MM.1S (cell line): Measurements from ENCODE around the gene FCGR1A.
"Not testable (repeated sequence)": the region's sequence is repeated elsewhere in the genome, so short reads cannot be mapped to it uniquely, and the experiment has no call there.

Experiments
- DNase-seq: peaks from one replicate; pipeline ENCODE4 v3.0.0-alpha.2; 2015
- H2AFZ ChIP-seq: fragments of 300-600 bp; sonication (generic); 2 replicates; pipeline ENCODE4 v1.6.0; 2016; ENCODE audit warnings: antibody characterized with exemption, low read length
- H3F3A ChIP-seq: fragments of 300-600 bp; sonication (generic); 2 replicates; pipeline ENCODE4 v1.6.1; 2016; ENCODE audit warnings: mild to moderate bottlenecking, antibody characterized with exemption, low read length, moderate library complexity, mixed read lengths; ENCODE audit not compliant: insufficient read depth
- H3K27ac ChIP-seq: fragments of 300-600 bp; sonication (generic); 2 replicates; pipeline ENCODE4 v1.5.1; 2016; ENCODE audit warnings: mild to moderate bottlenecking, low read length
- H3K27me3 ChIP-seq: fragments of 300-600 bp; sonication (generic); replicated peaks from 2 replicates; pipeline ENCODE4 v1.6.0; 2016; ENCODE audit warnings: low read length; ENCODE audit not compliant: insufficient read depth
- H3K36me3 ChIP-seq: fragments of 300-600 bp; sonication (generic); replicated peaks from 2 replicates; pipeline ENCODE4 v1.6.1; 2016; ENCODE audit warnings: mild to moderate bottlenecking, low read length, mixed read lengths; ENCODE audit not compliant: insufficient read depth
- H3K4me1 ChIP-seq: fragments of 300-600 bp; sonication (generic); 2 replicates; pipeline ENCODE4 v1.6.1; 2016; ENCODE audit warnings: low read length, mixed read lengths
- H3K4me2 ChIP-seq: fragments of 300-600 bp; sonication (generic); 2 replicates; pipeline ENCODE4 v1.6.0; 2016; ENCODE audit warnings: low read depth, low read length
- H3K4me3 ChIP-seq: fragments of 300-600 bp; sonication (generic); 2 replicates; pipeline ENCODE4 v1.5.1; 2016; ENCODE audit warnings: low read length, mixed read lengths
- H3K79me2 ChIP-seq: fragments of 300-600 bp; sonication (generic); 2 replicates; pipeline ENCODE4 v1.6.1; 2016; ENCODE audit warnings: mixed run types, low read length, mixed read lengths
- H3K9ac ChIP-seq: fragments of 300-600 bp; sonication (generic); 2 replicates; pipeline ENCODE4 v1.6.1; 2016; ENCODE audit warnings: low read length, mixed read lengths
- H3K9me2 ChIP-seq: fragments of 300-600 bp; sonication (generic); replicated peaks from 2 replicates; pipeline ENCODE4 v1.6.1; 2016; ENCODE audit warnings: mild to moderate bottlenecking, low read length, mixed read lengths; ENCODE audit not compliant: insufficient read depth
- H3K9me3 ChIP-seq: fragments of 300-600 bp; sonication (generic); replicated peaks from 2 replicates; pipeline ENCODE4 v1.6.1; 2016; ENCODE audit warnings: mild to moderate bottlenecking, low read length, mixed read lengths; ENCODE audit not compliant: insufficient read depth
- H4K20me1 ChIP-seq: fragments of 300-600 bp; sonication (generic); 2 replicates; pipeline ENCODE4 v1.6.1; 2016; ENCODE audit warnings: mild to moderate bottlenecking, low read length, moderate library complexity, mixed read lengths; ENCODE audit not compliant: insufficient read depth

Gene FCGR1A

GRCh38 chr1:149747359-149748143 is 34.9 kb upstream of the FCGR1A start:
- DNase-seq, H3K27ac ChIP-seq, H3K4me1 ChIP-seq, H3K4me3 ChIP-seq, H3F3A ChIP-seq, H3K9ac ChIP-seq, H3K4me2 ChIP-seq, H3K36me3 ChIP-seq, H3K9me3 ChIP-seq, H3K9me2 ChIP-seq, H3K79me2 ChIP-seq, H2AFZ ChIP-seq, H3K27me3 ChIP-seq, H4K20me1 ChIP-seq: not testable (repeated sequence)

GRCh38 chr1:149748144-149748500 is 34.4 kb upstream of the FCGR1A start:
- not testable (repeated sequence) for H4K20me1 ChIP-seq, H3K4me1 ChIP-seq, H3K4me2 ChIP-seq, H3K79me2 ChIP-seq, H2AFZ ChIP-seq, H3K27ac ChIP-seq, H3K9me3 ChIP-seq, H3K27me3 ChIP-seq, H3K9me2 ChIP-seq, H3K9ac ChIP-seq, H3F3A ChIP-seq, H3K4me3 ChIP-seq, DNase-seq, H3K36me3 ChIP-seq

DNA sequence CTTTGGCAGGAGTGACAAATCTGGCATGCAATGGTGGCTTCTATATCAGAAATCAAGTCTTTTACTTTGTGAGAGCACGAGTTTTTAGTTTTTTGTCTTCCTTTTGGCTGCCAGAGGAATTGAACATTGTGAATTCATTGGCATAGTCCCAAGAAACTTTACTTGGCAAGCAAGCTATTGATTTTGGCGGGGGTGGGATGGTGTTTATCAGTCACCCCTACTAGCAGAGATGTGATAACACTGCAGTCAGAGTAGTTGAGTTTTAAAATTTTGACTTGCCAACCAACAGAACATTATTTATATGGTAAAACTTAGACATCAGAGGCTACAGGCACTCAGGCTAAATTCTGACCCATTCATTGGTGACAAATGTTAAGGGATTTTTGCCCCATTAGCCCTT is 31.9 kb upstream of the FCGR1A start:
- H3K36me3 ChIP-seq, H3K4me2 ChIP-seq, DNase-seq, H3F3A ChIP-seq, H4K20me1 ChIP-seq, H3K9me3 ChIP-seq, H3K27me3 ChIP-seq, H2AFZ ChIP-seq, H3K79me2 ChIP-seq, H3K4me3 ChIP-seq, H3K27ac ChIP-seq, H3K9me2 ChIP-seq, H3K4me1 ChIP-seq, H3K9ac ChIP-seq: not testable (repeated sequence)

DNA sequence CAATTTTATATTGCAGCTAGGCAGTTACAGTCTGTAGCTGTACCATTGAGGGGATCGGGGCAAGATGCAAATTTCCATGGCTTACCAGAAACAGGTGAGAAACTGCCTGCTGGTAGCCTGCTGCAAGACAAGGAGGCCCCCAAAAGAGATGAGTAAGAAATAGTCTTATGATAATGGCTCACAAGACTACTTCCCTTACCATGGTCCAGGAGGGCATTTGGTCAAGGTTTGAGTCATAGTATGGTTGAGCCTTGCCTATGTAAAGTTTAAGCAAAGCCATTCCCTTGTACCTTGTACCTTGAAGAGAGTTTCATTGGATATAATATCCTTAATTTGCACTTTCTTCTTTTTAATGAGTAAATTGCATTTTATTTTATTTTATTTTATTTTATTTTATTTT is 30.3 kb upstream of the FCGR1A start:
- not testable (repeated sequence) for H3K27me3 ChIP-seq, H3K36me3 ChIP-seq, H3K79me2 ChIP-seq, H3F3A ChIP-seq, H3K9me2 ChIP-seq, H3K9ac ChIP-seq, H2AFZ ChIP-seq, H4K20me1 ChIP-seq, H3K4me3 ChIP-seq, H3K27ac ChIP-seq, H3K4me2 ChIP-seq, DNase-seq, H3K9me3 ChIP-seq, H3K4me1 ChIP-seq

DNA sequence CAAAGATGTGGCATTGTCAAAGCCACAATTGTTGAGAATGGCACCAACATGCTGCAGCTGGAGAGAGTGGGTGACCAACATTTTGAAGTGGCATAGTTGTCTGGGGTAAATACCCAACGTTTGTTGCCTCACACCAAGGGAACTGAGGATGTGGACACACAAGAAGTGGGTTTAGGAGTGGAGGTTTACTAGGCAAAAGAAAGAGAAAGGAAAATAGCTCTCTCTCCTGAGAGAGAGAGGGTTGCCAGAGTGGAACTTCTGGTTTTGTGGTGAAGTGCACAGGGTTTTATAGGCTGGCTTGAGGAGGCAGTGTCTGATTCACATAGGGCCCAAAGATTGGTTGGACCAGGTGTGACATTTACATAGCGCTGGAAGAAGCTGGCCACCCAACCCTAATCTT is 29.0 kb upstream of the FCGR1A start:
- H3K4me2 ChIP-seq: not testable (repeated sequence)

GRCh38 chr1:149755294-149755693 is 27.2 kb upstream of the FCGR1A start:
- H3F3A ChIP-seq, H3K9me3 ChIP-seq, H3K9ac ChIP-seq, H3K79me2 ChIP-seq, H3K27me3 ChIP-seq, H3K4me1 ChIP-seq, H3K4me2 ChIP-seq, H4K20me1 ChIP-seq, H3K36me3 ChIP-seq, H2AFZ ChIP-seq, H3K27ac ChIP-seq, H3K4me3 ChIP-seq, DNase-seq, H3K9me2 ChIP-seq: not testable (repeated sequence)

More for the DNA sequence above, 29.0 kb upstream of the FCGR1A start:
- not testable (repeated sequence) for H3K9me3 ChIP-seq, H3K27me3 ChIP-seq, H4K20me1 ChIP-seq, H3K9ac ChIP-seq, H3F3A ChIP-seq, H3K27ac ChIP-seq, DNase-seq, H2AFZ ChIP-seq, H3K9me2 ChIP-seq, H3K4me1 ChIP-seq, H3K4me3 ChIP-seq, H3K36me3 ChIP-seq, H3K79me2 ChIP-seq

- H3K79me2 ChIP-seq, H2AFZ ChIP-seq, H3K27ac ChIP-seq, H3K36me3 ChIP-seq, H3F3A ChIP-seq, H3K27me3 ChIP-seq, H3K4me2 ChIP-seq, H3K9ac ChIP-seq, H3K4me1 ChIP-seq, DNase-seq, H3K9me2 ChIP-seq, H4K20me1 ChIP-seq, H3K4me3 ChIP-seq, H3K9me3 ChIP-seq: not testable (repeated sequence)
Observed at GRCh38 chr1:149762294-149762693, 20.2 kb upstream of the FCGR1A start.

DNA sequence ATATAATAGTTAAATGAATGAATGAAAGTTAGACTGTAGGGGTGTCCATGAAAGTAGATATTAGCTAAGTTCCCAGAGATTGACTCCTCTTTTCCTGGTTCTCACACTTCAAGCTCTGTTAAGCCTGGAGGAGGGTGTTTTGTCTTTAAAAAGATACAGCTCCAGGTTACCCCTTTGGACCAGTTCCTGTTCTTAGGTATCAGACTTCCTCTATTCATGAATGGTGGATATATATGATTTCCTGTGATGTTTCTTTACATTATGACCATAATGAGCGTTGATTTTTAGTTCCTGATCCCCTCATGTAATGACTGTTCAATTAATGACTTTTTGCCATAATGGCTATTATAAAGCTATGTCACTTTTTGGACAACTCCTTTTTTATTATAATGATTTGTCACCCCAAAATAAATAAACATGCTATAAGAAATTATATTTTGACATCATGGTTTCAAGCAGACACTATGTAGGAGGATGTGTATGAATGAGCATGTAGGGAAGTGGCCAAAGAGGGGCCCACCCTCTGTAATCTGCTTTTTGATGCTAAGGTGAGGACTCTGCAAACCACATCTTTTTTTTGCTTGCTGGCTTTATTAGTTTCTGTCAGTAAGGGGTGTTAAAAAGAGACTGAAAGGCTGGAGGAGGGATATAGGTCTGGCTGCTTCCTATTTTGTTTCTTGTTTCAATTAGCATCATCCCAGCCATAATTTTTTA is 18.2 kb upstream of the FCGR1A start:
- H3K4me1 ChIP-seq, H3K27me3 ChIP-seq, H4K20me1 ChIP-seq, H3F3A ChIP-seq, H2AFZ ChIP-seq, H3K9ac ChIP-seq, H3K9me3 ChIP-seq, H3K36me3 ChIP-seq, H3K4me2 ChIP-seq, H3K4me3 ChIP-seq, DNase-seq, H3K9me2 ChIP-seq, H3K27ac ChIP-seq, H3K79me2 ChIP-seq: not testable (repeated sequence)
